LNCAP (cell line): ENCODE measurements around the gene PITRM1.

Experiments
- CTCF ChIP-seq: fragments of 450-650 bp; IDR thresholded peaks from 2 replicates; pipeline ENCODE4 v1.5.1; 2017; ENCODE audit warnings: mild to moderate bottlenecking

The PITRM1 gene

GRCh38 chr10:3139216-3139910 lies 33.2 kb downstream of the PITRM1 start:
- no peak for TF ChIP-seq CTCF

GRCh38 chr10:3137958-3138726 lies 34.4 kb downstream of the PITRM1 start:
- TF ChIP-seq CTCF: no peak

- no peak for TF ChIP-seq CTCF
Observed at GRCh38 chr10:3136763-3137611, 35.6 kb downstream of the PITRM1 start.

- no peak for TF ChIP-seq CTCF
Observed at GRCh38 chr10:3136336-3136735, 36.2 kb downstream of the PITRM1 start.

GRCh38 chr10:3135006-3135405 lies 37.6 kb downstream of the PITRM1 start:
- TF ChIP-seq CTCF: no peak

GRCh38 chr10:3133948-3134347 lies 38.6 kb downstream of the PITRM1 start:
- no peak for TF ChIP-seq CTCF
